ENCODE measurements around the gene RFX1.

GRCh38 chr19:14053032-14053431, 46.9 kb upstream of the RFX1 start:
- TF ChIP-seq CTCF (IDR thresholded peaks at IDR 0.05), result no peak
- TF ChIP-seq POLR2AphosphoS5 (IDR thresholded peaks at IDR 0.05), result no peak
- no peak for TF ChIP-seq EP300 (IDR thresholded peaks at IDR 0.05)

Measured in esophagus muscularis mucosa (tissue), 4 donors.